ENCODE measurements around the gene MYO7A.

MYO7A gene

GRCh38 chr11:77200351-77201268 is 72.6 kb downstream of the MYO7A start:
- DNase-seq (ENCODE audit: low spot score) = no peak

GRCh38 chr11:77201370-77201769 is 73.3 kb downstream of the MYO7A start:
- no peak for DNase-seq (ENCODE audit: low spot score)

- no peak for DNase-seq (ENCODE audit: low spot score)
These were observed 74.2 kb downstream of the MYO7A start for GRCh38 chr11:77201991-77202841.

GRCh38 chr11:77202941-77203900 is 75.2 kb downstream of the MYO7A start:
- no peak for DNase-seq (ENCODE audit: low spot score)

- DNase-seq (ENCODE audit: low spot score) = no peak
These were observed 76.1 kb downstream of the MYO7A start for GRCh38 chr11:77203901-77204753.

- no peak for DNase-seq (ENCODE audit: low spot score)
These were observed 76.9 kb downstream of the MYO7A start for GRCh38 chr11:77204754-77205466.

GRCh38 chr11:77205467-77206263 is 77.6 kb downstream of the MYO7A start:
- DNase-seq (ENCODE audit: low spot score) = no peak

GRCh38 chr11:77206264-77207018 is 78.4 kb downstream of the MYO7A start:
- no peak for DNase-seq (ENCODE audit: low spot score)

GRCh38 chr11:77207019-77207485 is 79.0 kb downstream of the MYO7A start:
- DNase-seq (ENCODE audit: low spot score) = no peak

GRCh38 chr11:77207618-77208313 is 79.7 kb downstream of the MYO7A start:
- DNase-seq (ENCODE audit: low spot score) = no peak

- DNase-seq (ENCODE audit: low spot score) = no peak
These were observed 80.5 kb downstream of the MYO7A start for GRCh38 chr11:77208535-77208934.

- no peak for DNase-seq (ENCODE audit: low spot score)
These were observed 81.6 kb downstream of the MYO7A start for GRCh38 chr11:77209663-77210062.

GRCh38 chr11:77211040-77211451 is 83.0 kb downstream of the MYO7A start:
- no peak for DNase-seq (ENCODE audit: low spot score)

GRCh38 chr11:77211594-77212251 is 83.7 kb downstream of the MYO7A start:
- DNase-seq (ENCODE audit: low spot score) = no peak

GRCh38 chr11:77212314-77213007 is 84.4 kb downstream of the MYO7A start:
- DNase-seq (ENCODE audit: low spot score) = no peak

- DNase-seq (ENCODE audit: low spot score) = no peak
These were observed 85.1 kb downstream of the MYO7A start for GRCh38 chr11:77213029-77213579.

Measured in hematopoietic multipotent progenitor cell treated with erythropoietin and hydrocortisone succinate and interleukin-3 and kit ligand, for 15 days (in vitro differentiated cells).